RWPE2 (cell line): Measurements from ENCODE around the gene PXDN.
"Not testable (repeated sequence)": the region's sequence is repeated elsewhere in the genome, so short reads cannot be mapped to it uniquely, and the experiment has no call there.

Experiments
- ATAC-seq: fragments of 200-7000 bp; cut with Tn5 transposase; 3 replicates; pipeline ENCODE4 v1.9.1; 2021; ENCODE audit warnings: low read depth
- DNase-seq: peaks from one replicate; pipeline ENCODE4 v3.0.0-alpha.2; 2020; ENCODE audit warnings: low spot score
- H3K27ac ChIP-seq: fragments of 450-650 bp; 2 replicates; pipeline ENCODE4 v1.5.1; 2017; ENCODE audit warnings: mild to moderate bottlenecking; ENCODE audit not compliant: poor library complexity, severe bottlenecking
- H3K27me3 ChIP-seq: fragments of 250-450 bp; sonication (Bioruptor Pico); 2 replicates; pipeline ENCODE4 v1.5.1; 2021; ENCODE audit warnings: mild to moderate bottlenecking, moderate library complexity; ENCODE audit not compliant: insufficient read depth, poor library complexity, severe bottlenecking
- H3K36me3 ChIP-seq: fragments of 250-450 bp; sonication (Bioruptor Pico); 2 replicates; pipeline ENCODE4 v1.5.1; 2020; ENCODE audit warnings: low read depth, mild to moderate bottlenecking, moderate library complexity
- H3K4me1 ChIP-seq: fragments of 250-450 bp; sonication (Bioruptor Pico); 2 replicates; pipeline ENCODE4 v1.5.1; 2021; ENCODE audit warnings: mild to moderate bottlenecking, moderate library complexity; ENCODE audit not compliant: insufficient read depth, poor library complexity, severe bottlenecking
- H3K4me3 ChIP-seq: fragments of 250-450 bp; sonication (Bioruptor Pico); 2 replicates; pipeline ENCODE4 v1.5.1; 2021; ENCODE audit warnings: mild to moderate bottlenecking, moderate library complexity; ENCODE audit not compliant: severe bottlenecking
- H3K9me3 ChIP-seq: fragments of 250-450 bp; sonication (Bioruptor Pico); 2 replicates; pipeline ENCODE4 v1.5.1; 2021; ENCODE audit warnings: mild to moderate bottlenecking, moderate library complexity; ENCODE audit not compliant: severe bottlenecking
- TF ChIP-seq, protein P1 (sequence below): fragments of 450-650 bp; IDR thresholded peaks from one replicate; pipeline ENCODE4 v1.5.1; 2017; ENCODE audit warnings: mild to moderate bottlenecking, moderate library complexity; ENCODE audit not compliant: poor library complexity, severe bottlenecking

PXDN gene

GRCh38 chr2:1758171-1758570, 13.9 kb upstream of the PXDN start:
- Histone ChIP-seq H3K27ac (no peak overlapping the region), H3K4me3 (no peak overlapping the region), H3K27me3 (no peaks in the 10 kb centered on the region), H3K36me3 (no peaks in the 10 kb centered on the region), H3K9me3 (no peaks in the 10 kb centered on the region), H3K4me1 (no peaks in the 10 kb centered on the region)
- TF ChIP-seq, protein P1, sequence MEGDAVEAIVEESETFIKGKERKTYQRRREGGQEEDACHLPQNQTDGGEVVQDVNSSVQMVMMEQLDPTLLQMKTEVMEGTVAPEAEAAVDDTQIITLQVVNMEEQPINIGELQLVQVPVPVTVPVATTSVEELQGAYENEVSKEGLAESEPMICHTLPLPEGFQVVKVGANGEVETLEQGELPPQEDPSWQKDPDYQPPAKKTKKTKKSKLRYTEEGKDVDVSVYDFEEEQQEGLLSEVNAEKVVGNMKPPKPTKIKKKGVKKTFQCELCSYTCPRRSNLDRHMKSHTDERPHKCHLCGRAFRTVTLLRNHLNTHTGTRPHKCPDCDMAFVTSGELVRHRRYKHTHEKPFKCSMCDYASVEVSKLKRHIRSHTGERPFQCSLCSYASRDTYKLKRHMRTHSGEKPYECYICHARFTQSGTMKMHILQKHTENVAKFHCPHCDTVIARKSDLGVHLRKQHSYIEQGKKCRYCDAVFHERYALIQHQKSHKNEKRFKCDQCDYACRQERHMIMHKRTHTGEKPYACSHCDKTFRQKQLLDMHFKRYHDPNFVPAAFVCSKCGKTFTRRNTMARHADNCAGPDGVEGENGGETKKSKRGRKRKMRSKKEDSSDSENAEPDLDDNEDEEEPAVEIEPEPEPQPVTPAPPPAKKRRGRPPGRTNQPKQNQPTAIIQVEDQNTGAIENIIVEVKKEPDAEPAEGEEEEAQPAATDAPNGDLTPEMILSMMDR = no peak
- ATAC-seq (no peak), DNase-seq (no peak)

- Histone ChIP-seq H3K27ac (no peak overlapping the region), H3K27me3 (no peaks in the 10 kb centered on the region), H3K4me1 (no peaks in the 10 kb centered on the region), H3K9me3 (no peaks in the 10 kb centered on the region), H3K4me3 (no peak overlapping the region), H3K36me3 (no peaks in the 10 kb centered on the region)
- DNase-seq = no peak
- ATAC-seq = no peak
- TF ChIP-seq, protein P1 = no peak
Measured at GRCh38 chr2:1757567-1757966, 13.3 kb upstream of the PXDN start.

- not testable (repeated sequence) for H3K9me3 ChIP-seq, H3K36me3 ChIP-seq, H3K4me1 ChIP-seq, DNase-seq, H3K27me3 ChIP-seq, ATAC-seq, H3K4me3 ChIP-seq, H3K27ac ChIP-seq
Measured at GRCh38 chr2:1757146-1757545, 12.8 kb upstream of the PXDN start.

- TF ChIP-seq, protein P1 = no peak
- H3K27ac ChIP-seq = no peak overlapping the region
- ATAC-seq (no peak), DNase-seq (no peak)
- no peaks in the 10 kb centered on the region for H3K4me1 ChIP-seq
- no peaks in the 10 kb centered on the region for H3K27me3 ChIP-seq
- H3K36me3 ChIP-seq = no peaks in the 10 kb centered on the region
- H3K4me3 ChIP-seq = no peak overlapping the region
- no peaks in the 10 kb centered on the region for H3K9me3 ChIP-seq
Measured at GRCh38 chr2:1756456-1756855, 12.1 kb upstream of the PXDN start.

DNA sequence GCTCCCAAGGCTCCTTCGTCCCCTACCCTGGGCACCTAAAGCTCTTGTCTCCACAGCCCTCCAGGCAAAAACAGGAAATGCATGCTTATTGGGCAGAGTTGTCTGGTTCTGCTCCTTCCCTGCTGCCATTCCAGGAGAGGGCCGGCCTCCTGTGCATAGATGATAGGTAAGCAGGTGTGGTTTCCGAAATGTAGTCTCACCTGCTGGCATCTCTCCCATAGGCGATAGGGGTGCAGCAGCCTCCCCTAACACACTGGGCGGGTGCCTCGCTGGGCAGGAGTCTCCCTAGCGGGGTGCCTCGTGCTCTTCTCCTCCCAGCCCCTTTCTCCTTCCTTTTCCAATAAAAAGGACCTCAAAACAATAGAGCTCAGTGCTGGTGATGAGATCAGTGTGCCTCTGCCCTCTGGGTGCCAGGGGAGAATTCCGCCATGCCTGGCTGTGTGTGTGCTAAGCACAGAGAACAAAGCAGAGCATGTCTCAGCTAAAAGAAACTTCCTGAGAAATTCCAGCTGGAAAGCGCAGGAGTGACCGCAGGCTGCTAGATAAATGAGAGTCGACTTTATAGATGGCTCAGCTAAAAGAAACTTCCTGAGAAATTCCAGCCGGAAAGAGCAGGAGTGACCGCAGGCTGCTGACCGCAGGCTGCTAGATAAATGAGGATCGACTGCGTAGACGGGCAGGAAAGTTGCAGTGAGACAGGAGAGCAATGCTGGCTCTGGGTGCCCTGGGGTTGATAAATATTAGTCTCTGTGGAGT, 11.3 kb upstream of the PXDN start:
- H3K4me1 ChIP-seq = no peaks in the 10 kb centered on the region
- TF ChIP-seq, protein P1 = no peak
- no peak overlapping the region for H3K4me3 ChIP-seq
- no peak for DNase-seq
- H3K36me3 ChIP-seq = no peaks in the 10 kb centered on the region
- H3K27me3 ChIP-seq = no peaks in the 10 kb centered on the region
- no peak for ATAC-seq
- H3K27ac ChIP-seq = no peak overlapping the region
- no peaks in the 10 kb centered on the region for H3K9me3 ChIP-seq
